ENCODE measurements around the gene PARVB.

Gene PARVB

GRCh38 chr22:44205516-44206329 is 181.6 kb downstream of the PARVB start:
- no peak for DNase-seq

GRCh38 chr22:44206330-44206645 is 182.2 kb downstream of the PARVB start:
- no peak for DNase-seq

- no peak for DNase-seq
Measured at GRCh38 chr22:44206696-44207095, 182.6 kb downstream of the PARVB start.

GRCh38 chr22:44207173-44207980 is 183.3 kb downstream of the PARVB start:
- DNase-seq: no peak

- no peak for DNase-seq
Measured at GRCh38 chr22:44207981-44208317, 183.8 kb downstream of the PARVB start.

- DNase-seq: no peak
Measured at GRCh38 chr22:44209343-44209742, 185.2 kb downstream of the PARVB start.

GRCh38 chr22:44210722-44211121 is 186.6 kb downstream of the PARVB start:
- no peak for DNase-seq

GRCh38 chr22:44211256-44211945 is 187.3 kb downstream of the PARVB start:
- DNase-seq: no peak

- DNase-seq: no peak
Measured at GRCh38 chr22:44211946-44212930, 188.1 kb downstream of the PARVB start.

- no peak for DNase-seq
Measured at GRCh38 chr22:44212936-44213335, 188.8 kb downstream of the PARVB start.

GRCh38 chr22:44213489-44214043 is 189.5 kb downstream of the PARVB start:
- no peak for DNase-seq

- no peak for DNase-seq
Measured at GRCh38 chr22:44214187-44214586, 190.1 kb downstream of the PARVB start.

- no peak for DNase-seq
Measured at GRCh38 chr22:44214764-44215163, 190.7 kb downstream of the PARVB start.

GRCh38 chr22:44215287-44215686 is 191.2 kb downstream of the PARVB start:
- no peak for DNase-seq

- no peak for DNase-seq
Measured at GRCh38 chr22:44217346-44217745, 193.2 kb downstream of the PARVB start.

GRCh38 chr22:44218071-44218470 is 194.0 kb downstream of the PARVB start:
- DNase-seq: no peak

GRCh38 chr22:44219101-44219870 is 195.2 kb downstream of the PARVB start:
- DNase-seq: no peak

- DNase-seq: no peak
Measured at GRCh38 chr22:44220727-44221680, 196.9 kb downstream of the PARVB start.

- no peak for DNase-seq
Measured at GRCh38 chr22:44221710-44222475, 197.8 kb downstream of the PARVB start.

Data from 8988T (cell line).